ENCODE measurements around the gene SEC24B.

DNA sequence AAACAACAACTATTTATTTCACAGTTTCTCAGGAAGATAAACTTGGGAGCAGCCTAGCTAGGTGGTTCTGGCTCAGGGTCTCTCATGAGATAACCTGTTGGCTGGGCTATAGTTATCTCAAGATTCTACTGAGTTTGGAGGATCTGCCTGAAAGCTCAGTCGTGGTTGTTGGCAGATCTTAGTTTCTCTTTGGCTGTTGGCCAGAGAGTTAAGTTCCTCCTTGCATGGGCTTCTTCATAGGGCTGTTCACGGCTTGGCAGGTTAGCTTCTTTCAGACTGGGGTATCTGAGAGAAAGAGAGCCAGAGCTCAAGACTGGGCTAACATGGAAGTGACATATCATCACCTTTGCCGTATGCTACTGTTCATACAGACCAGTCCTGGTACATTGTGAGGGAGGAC lies 28.7 kb downstream of the SEC24B start:
- TF ChIP-seq BHLHE40 (IDR thresholded peaks at IDR 0.05; ENCODE audit: borderline replicate concordance) (no peak), FOXM1 (IDR thresholded peaks at IDR 0.05; ENCODE audit: borderline replicate concordance) (no peak), NFRKB (IDR thresholded peaks at IDR 0.05) (no peak), PKNOX1 (IDR thresholded peaks at IDR 0.05) (no peak), SP1 (IDR thresholded peaks at IDR 0.05) (no peak), SUZ12 (IDR thresholded peaks at IDR 0.05) (no peak), LEF1 (IDR thresholded peaks at IDR 0.05; ENCODE audit: borderline replicate concordance) (no peak), FOXA1 (IDR thresholded peaks at IDR 0.05) (no peak), ARNT (IDR thresholded peaks at IDR 0.05) (no peak), ELF4 (IDR thresholded peaks at IDR 0.05) (no peak), FOXK2 (IDR thresholded peaks at IDR 0.05) (no peak), ZNF384 (IDR thresholded peaks at IDR 0.05) (no peak)

All from HEK293T (cell line).